ENCODE measurements around the gene KCNIP4. TPM values are rescaled to one million over a fixed set of nuclear protein-coding genes. Genes with fewer than 3 reads are reported as not detected.

Gene KCNIP4
- polyA plus RNA-seq, 3 donors = 0.09 to 0.25 TPM; not detected in 1

- Histone ChIP-seq H3K9ac (ENCODE audit: insufficient read depth, low read length, poor library complexity, severe bottlenecking) (no peak overlapping the region), H3K27ac (ENCODE audit: low read depth in 1 of 2, low read length in 2 of 2) (no peak overlapping the region), H2AFZ (ENCODE audit: insufficient read depth, low read depth, low read length, poor library complexity, severe bottlenecking) (no peak overlapping the region), H4K20me1 (ENCODE audit: insufficient read depth, low read length) (no peaks in the 10 kb centered on the region), H3K27me3 (ENCODE audit: control insufficient read depth in 2 of 2, insufficient read depth in 2 of 2, low read length in 2 of 2) (no peaks in the 10 kb centered on the region), H3K4me3 (replicated peaks in 1 of 3; ENCODE audit: low read depth in 2 of 3, low read length in 3 of 3) (no peak overlapping the region), H3K79me2 (ENCODE audit: insufficient read depth, low read length) (no peaks in the 10 kb centered on the region), H3K9me3 (replicated peaks in 1 of 2; ENCODE audit: control insufficient read depth in 1 of 2, insufficient read depth in 1 of 2, low read length in 2 of 2) (no peaks in the 10 kb centered on the region), H3K36me3 (replicated peaks in 1 of 2; ENCODE audit: control insufficient read depth in 1 of 2, insufficient read depth in 2 of 2, low read length in 2 of 2) (no peaks in the 10 kb centered on the region), H3K4me1 (ENCODE audit: control insufficient read depth in 1 of 2, insufficient read depth in 2 of 2, low read length in 2 of 2) (no peaks in the 10 kb centered on the region), H3K4me2 (replicated peaks; ENCODE audit: extremely low read depth, low read length, poor library complexity, severe bottlenecking) (no peak overlapping the region)
- no CpG with 5 or more reads among the region's 3 CpGs for WGBS (ENCODE audit: insufficient coverage)
- H3K9me3 Mint-ChIP-seq = no peaks in the 10 kb centered on the region
- H3K27ac Mint-ChIP-seq = no peak overlapping the region
- H3K4me3 Mint-ChIP-seq = no peak overlapping the region
- intact Hi-C loops (cut with micrococcal nuclease) = no loop called here
- DNase-seq = no peak
- TF ChIP-seq CTCF (IDR thresholded peaks at IDR 0.05) = no peak
- H3K4me1 Mint-ChIP-seq = no peaks in the 10 kb centered on the region
- peaks cover 0 to 4% (median 0%) of the 10 kb centered on the region in 3 donors for H3K27me3 Mint-ChIP-seq (ENCODE audit: low read depth in 3 of 3)
- H3K36me3 Mint-ChIP-seq = no peaks in the 10 kb centered on the region
These were observed 471.8 kb downstream of the KCNIP4 start for GRCh38 chr4:21476757-21477156.

DNA sequence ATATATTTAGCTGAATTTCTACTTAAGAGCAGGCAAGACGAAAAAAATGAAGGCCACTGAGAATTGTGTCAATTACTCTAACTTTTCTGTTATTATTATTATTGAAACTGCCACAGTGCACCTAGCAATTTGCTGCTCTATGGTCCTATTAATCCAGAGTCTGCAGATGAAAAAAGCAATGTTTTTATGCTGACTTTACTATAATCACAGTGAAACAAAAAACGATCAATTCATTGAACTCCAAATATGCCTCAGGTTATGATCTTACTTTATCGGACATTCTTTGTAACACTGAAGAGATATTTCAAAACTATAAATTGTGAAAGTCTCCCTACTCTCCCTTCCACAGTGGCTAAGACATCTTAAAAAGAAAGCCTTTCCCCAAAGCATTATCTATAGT lies 474.4 kb downstream of the KCNIP4 start:
- Histone ChIP-seq H3K9ac (ENCODE audit: insufficient read depth, low read length, poor library complexity, severe bottlenecking) (no peak overlapping the region), H3K36me3 (replicated peaks in 1 of 2; ENCODE audit: control insufficient read depth in 1 of 2, insufficient read depth in 2 of 2, low read length in 2 of 2) (no peaks in the 10 kb centered on the region), H2AFZ (ENCODE audit: insufficient read depth, low read depth, low read length, poor library complexity, severe bottlenecking) (no peak overlapping the region), H3K27ac (ENCODE audit: low read depth in 1 of 2, low read length in 2 of 2) (no peak overlapping the region), H3K4me2 (replicated peaks; ENCODE audit: extremely low read depth, low read length, poor library complexity, severe bottlenecking) (no peak overlapping the region), H3K27me3 (ENCODE audit: control insufficient read depth in 2 of 2, insufficient read depth in 2 of 2, low read length in 2 of 2) (no peaks in the 10 kb centered on the region), H3K4me1 (ENCODE audit: control insufficient read depth in 1 of 2, insufficient read depth in 2 of 2, low read length in 2 of 2) (no peaks in the 10 kb centered on the region), H4K20me1 (ENCODE audit: insufficient read depth, low read length) (no peaks in the 10 kb centered on the region), H3K79me2 (ENCODE audit: insufficient read depth, low read length) (no peaks in the 10 kb centered on the region), H3K4me3 (replicated peaks in 1 of 3; ENCODE audit: low read depth in 2 of 3, low read length in 3 of 3) (no peak overlapping the region), H3K9me3 (replicated peaks in 1 of 2; ENCODE audit: control insufficient read depth in 1 of 2, insufficient read depth in 1 of 2, low read length in 2 of 2) (no peaks in the 10 kb centered on the region)
- H3K9me3 Mint-ChIP-seq = no peaks in the 10 kb centered on the region
- intact Hi-C loops (cut with micrococcal nuclease) = no loop called here
- TF ChIP-seq CTCF (IDR thresholded peaks at IDR 0.05) = no peak
- H3K27me3 Mint-ChIP-seq (ENCODE audit: low read depth in 3 of 3) = peaks cover 0 to 5% (median 0%) of the 10 kb centered on the region in 3 donors
- no peak overlapping the region for H3K4me3 Mint-ChIP-seq
- H3K4me1 Mint-ChIP-seq = no peaks in the 10 kb centered on the region
- H3K27ac Mint-ChIP-seq = no peak overlapping the region
- H3K36me3 Mint-ChIP-seq = no peaks in the 10 kb centered on the region
- WGBS (ENCODE audit: insufficient coverage) = 100% methylated on average over 1 of the region's 3 CpGs
- DNase-seq = no peak

All from CD14-positive monocyte (primary cell).